Neural progenitor cell (in vitro differentiated cells): ENCODE data around the gene AP5S1. TPM values are rescaled to one million over a fixed set of nuclear protein-coding genes. Genes with fewer than 3 reads are reported as not detected.

Experiments used
- DNase-seq: peaks from one replicate; pipeline ENCODE4 v3.0.0-alpha.2; 2016; ENCODE audit warnings: low spot score
- H2AFZ ChIP-seq: fragments of 200-600 bp; sonication (generic); replicated peaks from 2 replicates; pipeline ENCODE4 v1.6.1; 2016; ENCODE audit warnings: antibody characterized with exemption
- H3F3A ChIP-seq: fragments of 200-600 bp; sonication (generic); 2 replicates; pipeline ENCODE4 v1.6.1; 2016; ENCODE audit warnings: antibody characterized with exemption, low read depth
- H3K27ac ChIP-seq: fragments of 200-600 bp; sonication (generic); 2 replicates; pipeline ENCODE4 v1.5.1; 2016; ENCODE audit warnings: mild to moderate bottlenecking
- H3K27me3 ChIP-seq: fragments of 200-600 bp; sonication (generic); 2 replicates; pipeline ENCODE4 v1.6.1; 2016; ENCODE audit warnings: mild to moderate bottlenecking, moderate library complexity
- H3K36me3 ChIP-seq: fragments of 200-600 bp; sonication (generic); 2 replicates; pipeline ENCODE4 v1.5.1; 2016
- H3K4me1 ChIP-seq: fragments of 200-600 bp; sonication (generic); 2 replicates; pipeline ENCODE4 v1.6.1; 2016; ENCODE audit warnings: mixed run types
- H3K4me2 ChIP-seq: fragments of 200-600 bp; sonication (generic); 2 replicates; pipeline ENCODE4 v1.6.1; 2016
- H3K4me3 ChIP-seq: fragments of 200-600 bp; sonication (generic); 2 replicates; pipeline ENCODE4 v1.5.1; 2016
- H3K79me2 ChIP-seq: fragments of 200-600 bp; sonication (generic); 2 replicates; pipeline ENCODE4 v1.6.1; 2016; ENCODE audit warnings: low read depth
- H3K9ac ChIP-seq: fragments of 200-600 bp; sonication (generic); 2 replicates; pipeline ENCODE4 v1.6.1; 2016
- H3K9me3 ChIP-seq: fragments of 200-600 bp; sonication (generic); 2 replicates; pipeline ENCODE4 v1.5.1; 2016; ENCODE audit warnings: low read depth
- H4K20me1 ChIP-seq: fragments of 200-600 bp; sonication (generic); 2 replicates; pipeline ENCODE4 v1.6.1; 2016; ENCODE audit warnings: low read depth
- H3K27ac Mint-ChIP-seq: 3 replicates; pipeline ENCODE4 v1.8.0; 2021; ENCODE audit warnings: mixed read lengths
- H3K27me3 Mint-ChIP-seq: 2 replicates; pipeline ENCODE4 v1.8.0; 2022; ENCODE audit warnings: low read depth, mild to moderate bottlenecking, inconsistent platforms, moderate library complexity, mixed read lengths; ENCODE audit not compliant: insufficient read depth
- H3K36me3 Mint-ChIP-seq: 3 replicates; pipeline ENCODE4 v1.8.0; 2021; ENCODE audit warnings: mixed read lengths
- H3K4me1 Mint-ChIP-seq: 3 replicates; pipeline ENCODE4 v1.8.0; 2021; ENCODE audit warnings: mixed read lengths
- H3K4me3 Mint-ChIP-seq: 3 replicates; pipeline ENCODE4 v1.8.0; 2021; ENCODE audit warnings: mild to moderate bottlenecking, moderate library complexity, mixed read lengths
- H3K9me3 Mint-ChIP-seq: 3 replicates; pipeline ENCODE4 v1.8.0; 2020; ENCODE audit warnings: mixed read lengths
- CTCF ChIP-seq: fragments of 200-600 bp; sonication (generic); IDR thresholded peaks from 2 replicates; pipeline ENCODE4 v1.5.1; 2017; ENCODE audit warnings: antibody characterized with exemption, mild to moderate bottlenecking
- EZH2 ChIP-seq: fragments of 200-600 bp; sonication (generic); IDR thresholded peaks from 2 replicates; pipeline ENCODE4 v1.6.1; 2017; ENCODE audit warnings: antibody characterized with exemption, mild to moderate bottlenecking, moderate library complexity
- EZH2phosphoT487 ChIP-seq: fragments of 200-600 bp; sonication (generic); IDR thresholded peaks from 2 replicates; pipeline ENCODE4 v1.6.1; 2017; ENCODE audit warnings: antibody characterized with exemption
- total RNA-seq: library from RNA; depleted of rRNA; stranded (reverse); fragments of >200 nt; gene quantifications from 2 replicates; pipeline ENCODE4 v1.2.3, GENCODE V29; 2015; ENCODE audit warnings: low replicate concordance

AP5S1 gene
- total RNA-seq, 1 donor from 2014 or later = 1.2 TPM

GRCh38 chr20:3803289-3803688, 17.1 kb upstream of the AP5S1 start:
- Histone ChIP-seq H4K20me1 (peaks cover 9% of the 10 kb centered on the region), H3K36me3 (no peaks in the 10 kb centered on the region), H2AFZ (no peak overlapping the region), H3K4me1 (peaks cover 27% of the 10 kb centered on the region), H3K79me2 (no peaks in the 10 kb centered on the region), H3K27me3 (no peaks in the 10 kb centered on the region), H3K9ac (no peak overlapping the region), H3K4me3 (no peak overlapping the region), H3F3A (peaks cover 25% of the 10 kb centered on the region), H3K4me2 (no peak overlapping the region), H3K9me3 (no peaks in the 10 kb centered on the region), H3K27ac (no peak overlapping the region)
- no peak for TF ChIP-seq EZH2
- TF ChIP-seq CTCF = no peak
- no peak for TF ChIP-seq EZH2phosphoT487
- no peak for DNase-seq
- Mint-ChIP-seq H3K9me3 (no peaks in the 10 kb centered on the region), H3K27ac (no peak overlapping the region), H3K4me3 (no peak overlapping the region), H3K27me3 (peaks cover 14% of the 10 kb centered on the region), H3K36me3 (peaks cover 35% of the 10 kb centered on the region), H3K4me1 (peaks cover 55% of the 10 kb centered on the region)

GRCh38 chr20:3803854-3804253, 16.5 kb upstream of the AP5S1 start:
- Mint-ChIP-seq H3K27me3 (peaks cover 9% of the 10 kb centered on the region), H3K36me3 (peaks cover 35% of the 10 kb centered on the region), H3K27ac (no peak overlapping the region), H3K4me1 (peaks cover 50% of the 10 kb centered on the region), H3K4me3 (no peak overlapping the region), H3K9me3 (no peaks in the 10 kb centered on the region)
- H3K4me2 ChIP-seq = no peak overlapping the region
- no peak overlapping the region for H3K27ac ChIP-seq
- H3F3A ChIP-seq = peaks cover 19% of the 10 kb centered on the region
- H3K27me3 ChIP-seq = no peaks in the 10 kb centered on the region
- no peak for TF ChIP-seq EZH2
- TF ChIP-seq CTCF = no peak
- TF ChIP-seq EZH2phosphoT487 = no peak
- peaks cover 9% of the 10 kb centered on the region for H4K20me1 ChIP-seq
- no peaks in the 10 kb centered on the region for H3K36me3 ChIP-seq
- H3K79me2 ChIP-seq = no peaks in the 10 kb centered on the region
- peaks cover 24% of the 10 kb centered on the region for H3K4me1 ChIP-seq
- no peak overlapping the region for H3K4me3 ChIP-seq
- no peak for DNase-seq
- H2AFZ ChIP-seq = no peak overlapping the region
- H3K9ac ChIP-seq = no peak overlapping the region
- no peaks in the 10 kb centered on the region for H3K9me3 ChIP-seq

- H3K4me3 Mint-ChIP-seq = peak overlapping the region; percentile 39
- H3K36me3 ChIP-seq = no peaks in the 10 kb centered on the region
Measured at GRCh38 chr20:3804254-3804751, 16.0 kb upstream of the AP5S1 start.

GRCh38 chr20:3804781-3805180, 15.6 kb upstream of the AP5S1 start:
- H3K27me3 ChIP-seq = no peaks in the 10 kb centered on the region
- no peaks in the 10 kb centered on the region for H3K36me3 ChIP-seq
- peaks cover 12% of the 10 kb centered on the region for H3F3A ChIP-seq
- Mint-ChIP-seq H3K27me3 (peaks cover 7% of the 10 kb centered on the region), H3K27ac (peak overlapping the region; percentile 13), H3K4me3 (no peak overlapping the region), H3K9me3 (no peaks in the 10 kb centered on the region), H3K36me3 (peaks cover 33% of the 10 kb centered on the region), H3K4me1 (peaks cover 40% of the 10 kb centered on the region)
- no peak for DNase-seq
- no peaks in the 10 kb centered on the region for H3K9me3 ChIP-seq
- H3K4me2 ChIP-seq = no peak overlapping the region
- H4K20me1 ChIP-seq = peaks cover 7% of the 10 kb centered on the region
- TF ChIP-seq EZH2phosphoT487 (no peak), CTCF (no peak), EZH2 (no peak)
- H3K27ac ChIP-seq = no peak overlapping the region
- no peak overlapping the region for H2AFZ ChIP-seq
- no peaks in the 10 kb centered on the region for H3K79me2 ChIP-seq
- H3K4me3 ChIP-seq = no peak overlapping the region
- no peak overlapping the region for H3K9ac ChIP-seq
- H3K4me1 ChIP-seq = peaks cover 15% of the 10 kb centered on the region

More at GRCh38 chr20:3804254-3804751, 16.0 kb upstream of the AP5S1 start:
- Mint-ChIP-seq H3K27ac (no peak overlapping the region), H3K27me3 (peaks cover 7% of the 10 kb centered on the region), H3K36me3 (peaks cover 35% of the 10 kb centered on the region), H3K4me1 (peaks cover 45% of the 10 kb centered on the region), H3K9me3 (no peaks in the 10 kb centered on the region)
- H3K4me1 ChIP-seq = peaks cover 20% of the 10 kb centered on the region
- no peak for DNase-seq
- no peaks in the 10 kb centered on the region for H3K27me3 ChIP-seq
- TF ChIP-seq EZH2phosphoT487 = no peak
- H3K79me2 ChIP-seq = no peaks in the 10 kb centered on the region
- peaks cover 15% of the 10 kb centered on the region for H3F3A ChIP-seq
- H4K20me1 ChIP-seq = peaks cover 9% of the 10 kb centered on the region
- no peak overlapping the region for H3K9ac ChIP-seq
- H3K9me3 ChIP-seq = no peaks in the 10 kb centered on the region
- no peak overlapping the region for H3K27ac ChIP-seq
- H3K4me3 ChIP-seq = no peak overlapping the region
- no peak overlapping the region for H3K4me2 ChIP-seq
- H2AFZ ChIP-seq = no peak overlapping the region
